ENCODE data around the gene PFKFB3.

The PFKFB3 gene

DNA sequence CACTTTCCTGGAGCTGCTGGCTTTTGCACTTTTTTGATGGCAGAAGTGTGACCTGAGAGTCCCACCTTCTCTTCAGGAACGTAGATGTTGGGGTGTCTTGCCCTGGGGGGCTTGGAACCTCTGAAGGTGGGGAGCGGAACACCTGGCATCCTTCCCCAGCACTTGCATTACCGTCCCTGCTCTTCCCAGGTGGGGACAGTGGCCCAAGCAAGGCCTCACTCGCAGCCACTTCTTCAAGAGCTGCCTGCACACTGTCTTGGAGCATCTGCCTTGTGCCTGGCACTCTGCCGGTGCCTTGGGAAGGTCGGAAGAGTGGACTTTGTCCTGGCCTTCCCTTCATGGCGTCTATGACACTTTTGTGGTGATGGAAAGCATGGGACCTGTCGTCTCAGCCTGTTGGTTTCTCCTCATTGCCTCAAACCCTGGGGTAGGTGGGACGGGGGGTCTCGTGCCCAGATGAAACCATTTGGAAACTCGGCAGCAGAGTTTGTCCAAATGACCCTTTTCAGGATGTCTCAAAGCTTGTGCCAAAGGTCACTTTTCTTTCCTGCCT, 31.1 kb downstream of the PFKFB3 start:
- no peaks in the 10 kb centered on the region for H4K20me1 ChIP-seq (ENCODE audit: control insufficient read depth, insufficient read depth, low read depth, low read length)
- peaks cover 9% of the 10 kb centered on the region for H3F3A ChIP-seq (ENCODE audit: control insufficient read depth, insufficient read depth)
- no peak overlapping the region for H3K4me2 ChIP-seq (ENCODE audit: low read length)
- no peaks in the 10 kb centered on the region for H3K9me2 ChIP-seq (replicated peaks; ENCODE audit: control insufficient read depth, low read length)
- no peaks in the 10 kb centered on the region for H3K9me3 ChIP-seq (ENCODE audit: control insufficient read depth, insufficient read depth, low read length)
- peaks cover 65% of the 10 kb centered on the region for H3K36me3 ChIP-seq (ENCODE audit: control insufficient read depth, low read length)
- peaks cover 2% of the 10 kb centered on the region for H3K4me1 ChIP-seq (ENCODE audit: control insufficient read depth, low read length)
- H3K79me2 ChIP-seq (ENCODE audit: control insufficient read depth, low read length), result no peaks in the 10 kb centered on the region
- TF ChIP-seq, protein P1, sequence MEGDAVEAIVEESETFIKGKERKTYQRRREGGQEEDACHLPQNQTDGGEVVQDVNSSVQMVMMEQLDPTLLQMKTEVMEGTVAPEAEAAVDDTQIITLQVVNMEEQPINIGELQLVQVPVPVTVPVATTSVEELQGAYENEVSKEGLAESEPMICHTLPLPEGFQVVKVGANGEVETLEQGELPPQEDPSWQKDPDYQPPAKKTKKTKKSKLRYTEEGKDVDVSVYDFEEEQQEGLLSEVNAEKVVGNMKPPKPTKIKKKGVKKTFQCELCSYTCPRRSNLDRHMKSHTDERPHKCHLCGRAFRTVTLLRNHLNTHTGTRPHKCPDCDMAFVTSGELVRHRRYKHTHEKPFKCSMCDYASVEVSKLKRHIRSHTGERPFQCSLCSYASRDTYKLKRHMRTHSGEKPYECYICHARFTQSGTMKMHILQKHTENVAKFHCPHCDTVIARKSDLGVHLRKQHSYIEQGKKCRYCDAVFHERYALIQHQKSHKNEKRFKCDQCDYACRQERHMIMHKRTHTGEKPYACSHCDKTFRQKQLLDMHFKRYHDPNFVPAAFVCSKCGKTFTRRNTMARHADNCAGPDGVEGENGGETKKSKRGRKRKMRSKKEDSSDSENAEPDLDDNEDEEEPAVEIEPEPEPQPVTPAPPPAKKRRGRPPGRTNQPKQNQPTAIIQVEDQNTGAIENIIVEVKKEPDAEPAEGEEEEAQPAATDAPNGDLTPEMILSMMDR (IDR thresholded peaks at IDR 0.05; ENCODE audit: low read depth, low read length, poor library complexity, severe bottlenecking), result no peak
- TF ChIP-seq EZH2phosphoT487 (IDR thresholded peaks at IDR 0.05; ENCODE audit: borderline replicate concordance, low read length), result no peak
- no peak overlapping the region for H3K4me3 ChIP-seq (ENCODE audit: low read length)
- H3K27ac ChIP-seq (ENCODE audit: low read depth, low read length), result no peak overlapping the region
- H3K27me3 ChIP-seq (ENCODE audit: control insufficient read depth, low read length), result no peaks in the 10 kb centered on the region

GRCh38 chr10:6234371-6234770, 31.6 kb downstream of the PFKFB3 start:
- peaks cover 9% of the 10 kb centered on the region for H3F3A ChIP-seq (ENCODE audit: control insufficient read depth, insufficient read depth)
- H3K4me2 ChIP-seq (ENCODE audit: low read length), result no peak overlapping the region
- no peaks in the 10 kb centered on the region for H3K9me2 ChIP-seq (replicated peaks; ENCODE audit: control insufficient read depth, low read length)
- H3K79me2 ChIP-seq (ENCODE audit: control insufficient read depth, low read length), result no peaks in the 10 kb centered on the region
- no peaks in the 10 kb centered on the region for H4K20me1 ChIP-seq (ENCODE audit: control insufficient read depth, insufficient read depth, low read depth, low read length)
- peaks cover 8% of the 10 kb centered on the region for H3K4me1 ChIP-seq (ENCODE audit: control insufficient read depth, low read length)
- H3K36me3 ChIP-seq (ENCODE audit: control insufficient read depth, low read length), result peaks cover 59% of the 10 kb centered on the region
- no peaks in the 10 kb centered on the region for H3K27me3 ChIP-seq (ENCODE audit: control insufficient read depth, low read length)
- H3K4me3 ChIP-seq (ENCODE audit: low read length), result no peak overlapping the region
- H3K27ac ChIP-seq (ENCODE audit: low read depth, low read length), result no peak overlapping the region
- TF ChIP-seq, protein P1 (IDR thresholded peaks at IDR 0.05; ENCODE audit: low read depth, low read length, poor library complexity, severe bottlenecking), result no peak
- TF ChIP-seq EZH2phosphoT487 (IDR thresholded peaks at IDR 0.05; ENCODE audit: borderline replicate concordance, low read length), result no peak
- H3K9me3 ChIP-seq (ENCODE audit: control insufficient read depth, insufficient read depth, low read length), result no peaks in the 10 kb centered on the region

- no peak overlapping the region for H3K4me2 ChIP-seq (ENCODE audit: low read length)
- H3K27ac ChIP-seq (ENCODE audit: low read depth, low read length), result no peak overlapping the region
- no peaks in the 10 kb centered on the region for H4K20me1 ChIP-seq (ENCODE audit: control insufficient read depth, insufficient read depth, low read depth, low read length)
- H3K9me3 ChIP-seq (ENCODE audit: control insufficient read depth, insufficient read depth, low read length), result no peaks in the 10 kb centered on the region
- no peak for TF ChIP-seq EZH2phosphoT487 (IDR thresholded peaks at IDR 0.05; ENCODE audit: borderline replicate concordance, low read length)
- TF ChIP-seq, protein P1 (IDR thresholded peaks at IDR 0.05; ENCODE audit: low read depth, low read length, poor library complexity, severe bottlenecking), result no peak
- no peaks in the 10 kb centered on the region for H3K27me3 ChIP-seq (ENCODE audit: control insufficient read depth, low read length)
- peaks cover 8% of the 10 kb centered on the region for H3K4me1 ChIP-seq (ENCODE audit: control insufficient read depth, low read length)
- peaks cover 40% of the 10 kb centered on the region for H3K36me3 ChIP-seq (ENCODE audit: control insufficient read depth, low read length)
- H3K9me2 ChIP-seq (replicated peaks; ENCODE audit: control insufficient read depth, low read length), result no peaks in the 10 kb centered on the region
- peaks cover 9% of the 10 kb centered on the region for H3F3A ChIP-seq (ENCODE audit: control insufficient read depth, insufficient read depth)
- no peaks in the 10 kb centered on the region for H3K79me2 ChIP-seq (ENCODE audit: control insufficient read depth, low read length)
- no peak overlapping the region for H3K4me3 ChIP-seq (ENCODE audit: low read length)
Observed at GRCh38 chr10:6236349-6237198, 33.8 kb downstream of the PFKFB3 start.
